Lung (tissue), 12 donors: ENCODE results near the gene TMEM108. TPM values are rescaled to one million over a fixed set of nuclear protein-coding genes. Genes with fewer than 3 reads are reported as not detected.

Experiments used
- ATAC-seq: fragments of 200-7000 bp; cut with Tn5 transposase; one replicate; pipeline ENCODE4 v1.9.1; 2020; ENCODE audit warnings: moderate number of reproducible peaks; ENCODE audit not compliant: insufficient read depth, low FRiP score
- DNase-seq, 3 donors: peaks; one replicate each; pipeline ENCODE4 v3.0.0-alpha.2; 2013 to 2017
- H3K27ac ChIP-seq, 2 donors: one replicate each; pipeline ENCODE4 v1.5.1; 2013; ENCODE audit warnings: mild to moderate bottlenecking in 2 of 2, moderate library complexity in 2 of 2, control low read depth in 1 of 2, inconsistent platforms in 1 of 2, low read depth in 1 of 2, low read length in 1 of 2
- H3K27me3 ChIP-seq, 3 donors: one replicate each; pipeline ENCODE4 v1.5.1; 2013; ENCODE audit warnings: low read length in 2 of 3; ENCODE audit not compliant: control insufficient read depth in 3 of 3, insufficient read depth in 3 of 3
- H3K36me3 ChIP-seq, 4 donors: one replicate each; pipeline ENCODE4 v1.5.1; 2013; ENCODE audit warnings: low read length in 4 of 4, mild to moderate bottlenecking in 1 of 4, moderate library complexity in 1 of 4; ENCODE audit not compliant: control insufficient read depth in 4 of 4, insufficient read depth in 4 of 4
- H3K4me1 ChIP-seq, 5 donors: one replicate each; pipeline ENCODE4 v1.5.1; 2013; ENCODE audit warnings: low read length in 5 of 5, mild to moderate bottlenecking in 2 of 5, moderate library complexity in 1 of 5; ENCODE audit not compliant: control insufficient read depth in 5 of 5, insufficient read depth in 5 of 5
- H3K4me3 ChIP-seq: one replicate; pipeline ENCODE4 v1.5.1; 2013; ENCODE audit warnings: mild to moderate bottlenecking, control low read depth, moderate library complexity
- H3K9ac ChIP-seq, 2 donors: one replicate each; pipeline ENCODE4 v1.5.1; 2013; ENCODE audit warnings: low read length in 2 of 2, control low read depth in 1 of 2; ENCODE audit not compliant: insufficient read depth in 1 of 2
- H3K9me3 ChIP-seq, 4 donors: one replicate each; pipeline ENCODE4 v1.5.1; 2013; ENCODE audit warnings: low read length in 3 of 4, mild to moderate bottlenecking in 1 of 4, moderate library complexity in 1 of 4; ENCODE audit not compliant: control insufficient read depth in 4 of 4, insufficient read depth in 3 of 4
- WGBS, 2 donors: extraction: QIAGEN DNeasy Blood & Tissue Kit; methylation state at CpG; one replicate each; pipeline ENCODE4 v1.1.7; 2013; 5-methylcytosine and 5-hydroxymethylcytosine counted together
- polyA plus RNA-seq, 2 donors: library from polyadenylated mRNA; stranded (reverse); fragments of 200-250 nt; gene quantifications; one replicate each; pipeline ENCODE4 v1.2.1, GENCODE V29; 2013
- total RNA-seq, 2 donors: library from RNA; depleted of rRNA in 1 of 2; stranded (reverse); fragments of >200 nt in 1 of 2; gene quantifications; one replicate each; pipeline ENCODE4 v1.2.1, GENCODE V29; 2014 to 2021
- TF ChIP-seq, protein P1 (sequence below): IDR thresholded peaks from 2 replicates; pipeline ENCODE4 v1.5.1; 2012; ENCODE audit warnings: mild to moderate bottlenecking; ENCODE audit errors: control extremely low read depth, extremely low read depth
- donor health status: control.
- donor health status: control.
- donor health status: Bipolar disorder and iron deficiency.
- donor health status: healthy.
- donor health status: DM: yes; HTN: yes; CAD: no.

Gene TMEM108
- total and polyA plus RNA-seq, 4 donors = 3.0 to 16.9 (median 7.6) TPM

DNA sequence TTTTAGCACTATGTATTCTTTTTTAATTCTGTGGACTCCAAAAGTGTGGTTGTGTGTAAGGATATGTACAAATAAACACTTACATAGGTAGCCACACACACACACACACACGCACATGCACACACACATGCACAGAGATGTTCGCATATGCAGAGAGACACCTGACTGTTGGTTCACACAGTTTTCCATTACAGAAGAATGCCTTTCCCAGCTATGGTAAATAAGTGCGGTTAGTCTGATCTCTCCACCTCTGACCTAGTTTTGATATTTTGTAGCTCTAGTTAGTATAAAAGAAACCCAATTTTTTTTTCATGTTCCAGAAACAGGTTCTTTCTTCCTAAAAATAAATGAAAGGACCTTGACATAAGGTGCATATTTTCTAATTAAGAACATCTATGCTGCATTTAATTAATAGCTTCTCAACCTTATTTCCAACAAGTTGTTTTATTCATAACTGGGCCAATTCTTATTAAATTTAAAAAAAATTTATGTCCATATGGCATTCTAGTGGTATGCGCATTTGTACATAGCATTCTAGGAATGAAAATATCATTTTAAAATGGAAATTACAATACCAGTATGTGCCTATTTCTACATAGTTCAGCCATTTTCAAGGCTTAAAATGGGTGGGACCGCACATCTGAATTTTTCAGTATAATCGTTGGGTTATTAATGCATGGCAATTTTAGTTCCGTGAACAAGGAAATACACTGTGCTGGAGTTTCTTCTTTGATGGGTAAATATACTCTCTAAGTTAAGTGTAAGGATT, 27.2 kb downstream of the TMEM108 start:
- no peak overlapping the region for H3K9ac ChIP-seq
- H3K9me3 ChIP-seq = no peaks in the 10 kb centered on the region
- WGBS, 2 donors = 98% methylated on average over 7 of the region's 7 CpGs
- DNase-seq = no peak
- ATAC-seq = no peak
- no peak overlapping the region for H3K27ac ChIP-seq
- no peak overlapping the region for H3K4me3 ChIP-seq
- peaks cover 0 to 2% (median 0%) of the 10 kb centered on the region in 5 donors for H3K4me1 ChIP-seq
- no peaks in the 10 kb centered on the region for H3K27me3 ChIP-seq
- TF ChIP-seq, protein P1, sequence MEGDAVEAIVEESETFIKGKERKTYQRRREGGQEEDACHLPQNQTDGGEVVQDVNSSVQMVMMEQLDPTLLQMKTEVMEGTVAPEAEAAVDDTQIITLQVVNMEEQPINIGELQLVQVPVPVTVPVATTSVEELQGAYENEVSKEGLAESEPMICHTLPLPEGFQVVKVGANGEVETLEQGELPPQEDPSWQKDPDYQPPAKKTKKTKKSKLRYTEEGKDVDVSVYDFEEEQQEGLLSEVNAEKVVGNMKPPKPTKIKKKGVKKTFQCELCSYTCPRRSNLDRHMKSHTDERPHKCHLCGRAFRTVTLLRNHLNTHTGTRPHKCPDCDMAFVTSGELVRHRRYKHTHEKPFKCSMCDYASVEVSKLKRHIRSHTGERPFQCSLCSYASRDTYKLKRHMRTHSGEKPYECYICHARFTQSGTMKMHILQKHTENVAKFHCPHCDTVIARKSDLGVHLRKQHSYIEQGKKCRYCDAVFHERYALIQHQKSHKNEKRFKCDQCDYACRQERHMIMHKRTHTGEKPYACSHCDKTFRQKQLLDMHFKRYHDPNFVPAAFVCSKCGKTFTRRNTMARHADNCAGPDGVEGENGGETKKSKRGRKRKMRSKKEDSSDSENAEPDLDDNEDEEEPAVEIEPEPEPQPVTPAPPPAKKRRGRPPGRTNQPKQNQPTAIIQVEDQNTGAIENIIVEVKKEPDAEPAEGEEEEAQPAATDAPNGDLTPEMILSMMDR = no peak
- no peaks in the 10 kb centered on the region for H3K36me3 ChIP-seq

DNA sequence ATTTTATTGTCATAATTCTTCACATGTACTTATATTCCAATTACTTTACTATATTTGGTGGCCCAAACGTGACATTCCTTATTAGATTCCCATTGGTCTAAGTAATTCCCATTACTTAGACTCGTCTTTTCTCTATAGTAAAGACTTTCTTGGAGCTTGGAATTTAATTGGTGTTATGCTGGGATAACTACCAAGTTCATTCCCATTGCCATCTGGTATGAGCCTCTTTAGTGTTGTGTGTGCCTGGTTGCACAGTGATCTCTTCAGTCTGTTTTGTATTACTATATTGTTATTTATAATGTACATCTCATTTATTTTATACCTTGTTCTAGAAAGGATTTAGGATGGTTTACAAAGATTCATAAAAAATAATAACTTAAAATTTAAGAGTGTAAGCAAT, 27.8 kb downstream of the TMEM108 start:
- Histone ChIP-seq H3K4me3 (no peak overlapping the region), H3K9me3 (no peaks in the 10 kb centered on the region), H3K27me3 (no peaks in the 10 kb centered on the region), H3K4me1 (peaks cover 0 to 2% (median 0%) of the 10 kb centered on the region in 5 donors), H3K9ac (no peak overlapping the region), H3K36me3 (no peaks in the 10 kb centered on the region), H3K27ac (no peak overlapping the region)
- ATAC-seq (no peak), DNase-seq (no peak)
- TF ChIP-seq, protein P1 = no peak
- WGBS, 2 donors = 83 to 87% methylated on average over 2 of the region's 2 CpGs

DNA sequence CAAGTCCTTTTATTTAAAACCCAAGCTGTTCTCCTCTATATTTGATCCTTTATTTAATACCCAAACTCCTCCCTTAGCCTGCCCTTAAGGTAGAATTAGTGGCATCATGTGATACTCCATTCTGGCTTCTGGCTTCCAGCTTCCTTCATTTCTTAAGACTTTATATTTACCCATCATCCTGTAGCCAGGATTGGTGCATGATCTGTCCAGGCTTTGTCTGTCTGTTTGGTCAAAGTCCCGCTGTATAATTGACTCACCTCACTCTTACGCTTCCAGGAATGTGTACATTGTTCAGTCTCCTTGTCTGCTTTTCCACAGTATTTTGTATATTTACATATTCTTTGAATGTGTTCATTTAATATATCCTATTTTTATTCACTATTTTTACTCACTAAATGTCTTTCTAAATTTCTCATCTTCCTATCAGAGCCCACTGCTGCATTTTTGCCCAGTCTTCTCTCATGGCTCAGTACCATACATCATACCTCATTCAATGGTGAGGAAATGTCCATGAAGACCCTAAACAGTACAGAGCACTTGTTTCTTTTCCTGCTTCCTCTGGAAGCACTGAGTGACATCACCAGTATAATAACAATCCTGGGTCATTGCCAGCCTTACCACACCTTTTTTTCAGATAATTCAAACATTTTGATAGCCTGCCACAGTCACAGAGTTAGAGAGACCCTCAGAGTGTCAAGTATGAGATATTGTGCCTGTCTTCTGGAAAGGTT, 31.5 kb downstream of the TMEM108 start:
- 78 to 81% methylated on average over 2 of the region's 2 CpGs for WGBS, 2 donors
- Histone ChIP-seq H3K27me3 (no peaks in the 10 kb centered on the region), H3K4me3 (no peak overlapping the region), H3K4me1 (no peaks in the 10 kb centered on the region), H3K9ac (no peak overlapping the region), H3K36me3 (no peaks in the 10 kb centered on the region), H3K9me3 (no peaks in the 10 kb centered on the region), H3K27ac (no peak overlapping the region)
- ATAC-seq (no peak), DNase-seq (no peak)
- TF ChIP-seq, protein P1 = no peak
